ENCODE results near the gene MYBPC3.

MYBPC3 gene

DNA sequence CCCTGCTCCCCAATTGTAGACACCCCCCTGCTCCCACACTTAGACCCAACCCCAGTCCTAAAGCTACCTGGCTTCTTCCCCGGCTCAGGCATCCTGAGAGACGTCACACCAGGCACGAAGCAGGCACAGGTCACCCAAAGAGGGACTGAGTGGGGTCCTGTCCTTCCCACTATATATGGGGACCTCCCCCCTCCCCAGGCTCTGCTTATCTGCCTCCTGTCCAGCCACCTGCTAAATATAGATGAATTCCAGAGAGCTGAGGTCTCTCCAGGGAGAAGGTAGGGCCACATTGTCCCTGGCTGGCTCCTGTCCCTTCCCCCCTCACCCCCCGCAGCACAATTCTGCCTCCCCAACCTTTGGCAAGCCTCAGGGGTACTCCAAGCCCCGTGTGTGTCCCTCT, at the start of gene MYBPC3:
Gene MYBPC3, minus strand, starts transcription at position 147 of the 400 bp plus-strand sequence. Its CDS starts 55 bp downstream, at position 92.
- DNase-seq: no peak

DNA sequence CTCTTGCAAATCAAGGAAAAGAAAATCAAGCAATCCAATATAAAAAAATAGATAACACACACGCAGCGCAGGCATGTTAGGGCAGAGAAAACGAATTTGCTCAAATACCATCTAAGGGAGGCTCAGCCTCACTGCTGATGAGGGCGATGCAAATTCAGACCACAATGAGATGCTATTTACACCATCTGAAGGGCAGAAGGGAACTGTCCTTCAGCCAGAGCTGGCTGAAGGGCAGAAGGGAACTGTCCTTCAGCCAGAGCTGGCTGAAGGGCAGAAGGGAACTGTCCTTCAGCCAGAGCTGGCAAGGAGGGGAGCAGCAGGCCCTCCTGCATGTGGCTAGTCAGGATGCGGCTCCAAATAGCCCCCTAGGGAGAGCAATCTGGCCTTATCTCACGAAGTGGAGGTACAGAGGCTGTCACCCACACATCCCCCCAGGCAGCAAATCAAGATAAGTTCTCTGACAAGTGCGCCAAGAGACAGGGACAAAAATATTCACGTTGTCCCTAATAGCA, 48.3 kb upstream of the MYBPC3 start:
- DNase-seq: no peak

DNA sequence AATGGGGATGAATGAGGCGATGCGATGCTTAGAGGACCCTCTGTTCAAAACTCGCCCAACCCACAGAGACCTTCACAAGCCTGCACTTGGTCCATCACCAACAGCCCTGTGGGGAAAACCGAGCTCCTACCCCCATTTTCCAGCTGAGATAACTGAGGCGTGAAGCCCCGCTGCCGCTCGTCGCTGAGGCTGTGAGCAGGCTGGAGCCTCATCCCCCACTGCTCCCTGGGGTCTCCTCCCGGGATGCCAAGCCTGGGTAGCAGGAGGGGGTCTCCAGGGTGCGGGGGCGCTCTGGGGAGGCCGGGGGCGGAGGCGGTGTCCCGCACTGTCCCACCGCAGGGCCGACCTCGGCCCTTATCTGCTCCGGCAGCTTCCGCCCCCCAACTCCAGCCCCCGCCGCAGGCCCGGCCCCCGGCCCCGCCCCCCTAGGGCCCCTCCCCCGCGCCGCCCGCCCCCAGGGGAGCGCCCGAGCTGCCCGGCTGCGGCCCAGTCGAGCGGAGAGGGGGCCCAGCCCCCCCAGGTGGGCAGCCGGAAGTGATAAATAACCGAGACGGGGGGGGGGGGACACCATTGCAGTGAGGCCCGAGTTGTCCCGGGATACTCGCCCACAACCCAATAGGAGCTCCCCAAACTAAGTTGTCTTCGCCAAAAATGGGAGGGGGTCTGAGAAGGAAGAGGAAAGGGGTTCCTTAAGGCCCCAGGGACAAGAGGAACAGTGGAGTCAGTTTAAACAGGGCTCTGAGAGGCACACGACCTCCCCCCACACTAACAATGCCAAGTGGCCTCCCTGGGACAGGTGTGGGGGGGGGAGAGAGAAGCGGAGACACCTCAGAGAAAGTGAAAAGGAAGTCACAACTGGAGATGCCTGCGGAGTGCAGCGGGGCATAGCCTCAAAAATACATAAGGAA, 47.6 kb upstream of the MYBPC3 start:
- peak; percentile 59 for DNase-seq

DNA sequence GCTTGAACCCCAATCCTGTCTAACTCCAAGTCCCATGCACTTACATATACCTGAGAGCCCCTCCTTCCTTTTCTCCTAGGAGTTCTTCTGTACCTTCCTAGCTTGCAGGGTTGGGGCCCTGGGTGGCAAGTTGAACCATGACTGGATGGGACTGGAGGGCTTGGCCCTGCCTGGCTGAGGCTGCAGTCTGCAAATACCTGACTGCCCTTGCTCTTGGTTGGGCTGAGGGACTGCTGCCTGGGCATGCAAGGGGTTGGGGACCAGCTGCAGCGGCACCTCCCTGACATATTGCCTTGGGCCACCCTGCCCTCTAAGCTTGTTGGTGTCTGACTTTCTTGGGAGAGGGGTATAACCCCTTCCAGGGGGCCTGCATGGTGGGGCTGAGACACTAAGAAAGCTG, 46.0 kb upstream of the MYBPC3 start:
- DNase-seq: no peak

DNA sequence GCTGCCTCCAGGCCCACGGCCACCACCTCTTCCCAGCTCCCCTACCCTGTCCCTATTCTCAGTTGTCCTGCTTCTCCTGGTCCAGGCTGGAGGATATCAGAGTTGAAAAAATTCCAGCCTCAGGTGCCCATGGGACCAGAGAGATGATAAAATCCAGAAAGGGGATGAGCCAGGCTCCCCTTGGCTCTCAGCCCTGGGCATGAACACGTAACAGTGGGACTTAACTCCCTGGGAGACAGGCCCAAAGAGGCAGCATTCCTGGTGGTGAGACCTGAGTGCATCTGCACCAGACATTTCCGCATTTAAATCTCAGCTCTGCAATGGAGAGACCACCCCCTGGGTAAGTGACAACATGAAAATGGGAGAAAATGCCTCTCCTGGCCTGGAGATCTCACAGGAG, 45.5 kb upstream of the MYBPC3 start:
- no peak for DNase-seq

DNA sequence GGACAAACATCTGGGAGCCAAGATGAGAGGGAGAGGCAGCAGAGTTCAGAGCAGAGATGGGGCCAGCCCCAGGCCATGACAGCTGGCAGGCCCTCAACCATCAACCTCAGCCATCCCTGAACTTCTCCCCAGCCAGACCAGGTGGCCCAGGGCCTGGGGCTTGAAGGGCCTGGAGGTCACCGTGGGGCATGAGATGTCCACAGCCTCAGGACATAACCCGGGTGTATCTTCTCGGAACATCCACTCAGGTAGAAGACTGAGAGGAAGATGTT, 43.5 kb upstream of the MYBPC3 start:
- DNase-seq: no peak

DNA sequence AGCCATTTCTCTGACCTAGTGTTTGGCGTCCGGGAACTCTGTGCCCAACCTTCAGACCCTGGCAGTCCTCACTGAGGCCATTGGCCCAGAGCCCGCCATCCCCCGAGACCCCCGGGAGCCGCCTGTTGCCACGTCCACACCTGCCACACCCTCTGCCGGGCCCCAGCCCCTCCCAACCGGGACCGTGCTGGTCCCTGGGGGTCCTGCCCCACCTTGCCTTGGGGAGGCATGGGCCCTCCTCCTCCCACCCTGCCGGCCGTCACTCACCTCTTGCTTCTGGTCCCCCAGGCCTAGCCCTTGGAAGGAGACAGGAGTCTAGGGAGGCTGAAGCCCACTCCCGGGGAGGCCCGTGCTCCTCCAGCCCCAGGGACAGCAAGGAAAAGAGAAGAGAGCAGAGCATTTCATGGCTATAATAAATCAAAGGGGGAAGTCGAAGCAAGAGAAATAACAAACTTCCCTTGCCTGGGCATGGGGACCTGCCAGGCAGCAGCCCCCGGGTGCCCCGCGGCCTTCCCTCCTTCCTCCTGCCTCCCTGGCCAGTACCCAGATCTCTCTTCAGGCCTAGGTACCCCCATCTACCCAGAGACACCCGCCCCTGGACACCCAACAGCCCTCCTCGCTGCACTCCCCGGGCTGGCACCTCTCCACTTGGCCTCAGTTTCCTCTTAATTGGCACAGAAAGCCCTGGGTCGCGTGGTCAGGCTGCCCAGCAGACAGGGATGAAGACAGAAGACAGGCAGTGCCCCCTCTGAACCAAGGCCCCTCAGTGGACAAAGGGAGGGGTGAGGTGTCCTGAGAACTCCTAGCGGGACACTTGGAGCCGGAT, 42.9 kb upstream of the MYBPC3 start:
- DNase-seq: peak; percentile 32

DNA sequence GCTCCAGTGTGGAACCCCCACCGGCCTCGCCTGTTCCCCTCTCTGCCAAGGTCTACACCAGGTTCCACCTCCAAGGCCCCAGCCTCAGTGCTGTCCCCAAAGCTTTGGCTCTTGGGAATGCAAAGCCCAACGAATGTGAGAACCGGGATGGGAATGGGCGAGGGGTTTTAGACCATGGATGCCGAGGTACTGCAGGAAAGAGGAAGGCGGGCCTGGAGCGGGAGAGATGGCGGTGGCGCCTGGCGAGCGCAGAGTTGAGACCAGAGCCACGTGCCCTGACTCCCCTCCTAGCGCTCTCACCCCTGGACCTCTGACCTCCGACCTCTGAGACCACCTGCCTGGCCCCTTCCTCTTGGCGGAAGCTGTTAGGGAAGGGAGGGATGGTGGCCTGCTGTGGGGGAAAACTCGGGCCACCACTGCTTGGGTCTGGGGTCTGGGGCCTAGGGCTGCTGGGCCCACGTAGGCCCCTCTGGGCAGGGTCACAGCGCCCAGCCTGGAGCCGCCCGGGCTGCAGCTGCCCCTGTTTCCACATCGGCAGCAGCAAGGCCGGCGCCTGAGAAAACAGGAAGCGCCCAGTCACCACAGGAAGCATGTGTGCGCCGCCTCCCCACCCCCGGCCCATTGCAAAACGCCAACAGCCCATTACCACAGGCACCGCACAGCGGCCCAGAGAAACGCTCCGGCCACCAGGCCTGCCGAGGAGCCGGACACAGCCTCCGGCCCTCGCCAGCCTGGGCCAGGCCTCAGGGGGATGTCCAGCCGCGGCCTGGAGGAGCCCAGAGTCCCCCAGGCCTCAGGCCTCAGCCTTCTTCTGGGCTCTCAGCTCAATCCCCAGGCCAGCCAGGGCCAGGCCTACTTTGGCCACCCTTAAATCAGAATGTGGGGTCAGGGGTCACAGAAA, 42.1 kb upstream of the MYBPC3 start:
- peak; percentile 83 for DNase-seq

DNA sequence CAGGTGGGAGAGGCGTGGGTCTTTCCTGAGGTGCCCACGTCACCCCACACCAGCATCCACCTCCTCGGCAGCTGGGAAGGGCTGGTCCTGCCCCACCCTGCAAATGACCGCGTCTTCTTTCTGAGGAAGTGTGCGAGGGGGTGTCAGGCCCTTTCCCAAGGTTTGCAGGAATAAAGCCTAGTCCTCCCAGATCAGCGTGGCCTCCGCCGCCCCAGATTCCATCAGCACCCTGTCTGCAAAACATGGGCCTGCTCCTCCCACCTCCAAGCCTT, 41.5 kb upstream of the MYBPC3 start:
- no peak for DNase-seq

DNA sequence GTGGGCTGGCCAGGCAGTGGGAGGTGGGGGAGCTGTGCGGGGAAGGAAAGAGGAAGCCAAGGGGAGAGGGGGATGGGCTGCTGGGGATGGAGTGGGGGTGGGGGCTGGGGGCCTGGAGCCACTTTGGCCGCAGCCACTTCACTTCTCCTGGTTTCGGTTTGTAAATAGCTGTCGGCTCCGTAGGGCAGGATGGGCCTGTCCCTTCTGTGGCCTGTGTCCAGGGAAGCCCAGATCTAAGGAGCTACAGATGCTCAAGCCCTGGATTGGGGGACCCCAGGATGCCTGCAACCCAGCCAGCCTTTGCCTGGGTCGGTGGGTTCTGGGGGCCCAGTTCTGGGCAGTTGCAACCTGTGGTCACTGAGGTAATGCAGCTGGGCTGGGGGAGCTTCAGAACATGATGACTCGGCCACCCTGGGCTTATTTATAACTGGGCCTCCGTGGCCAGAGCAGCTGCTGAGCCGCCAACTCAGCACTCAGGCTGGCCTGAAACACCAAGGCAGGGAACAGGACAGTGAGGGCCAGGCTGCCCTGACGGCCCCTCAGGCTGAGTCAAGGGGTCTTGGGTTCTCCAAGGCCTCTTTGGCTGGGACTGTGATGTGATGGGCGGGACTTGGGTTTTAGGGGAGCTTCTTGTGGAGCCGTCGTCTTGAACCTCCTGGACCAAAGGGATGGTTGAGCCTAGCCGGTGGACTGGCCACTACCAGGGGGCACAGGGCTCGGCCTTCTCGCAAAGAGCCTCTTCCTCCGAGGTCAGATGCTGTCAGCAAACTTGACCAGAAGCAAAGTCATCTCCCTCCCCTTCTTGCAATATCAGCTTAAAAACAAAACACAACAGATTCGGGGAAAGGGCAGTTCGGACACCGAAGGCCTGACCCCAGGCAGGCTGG, 40.9 kb upstream of the MYBPC3 start:
- peak; percentile 57 for DNase-seq

DNA sequence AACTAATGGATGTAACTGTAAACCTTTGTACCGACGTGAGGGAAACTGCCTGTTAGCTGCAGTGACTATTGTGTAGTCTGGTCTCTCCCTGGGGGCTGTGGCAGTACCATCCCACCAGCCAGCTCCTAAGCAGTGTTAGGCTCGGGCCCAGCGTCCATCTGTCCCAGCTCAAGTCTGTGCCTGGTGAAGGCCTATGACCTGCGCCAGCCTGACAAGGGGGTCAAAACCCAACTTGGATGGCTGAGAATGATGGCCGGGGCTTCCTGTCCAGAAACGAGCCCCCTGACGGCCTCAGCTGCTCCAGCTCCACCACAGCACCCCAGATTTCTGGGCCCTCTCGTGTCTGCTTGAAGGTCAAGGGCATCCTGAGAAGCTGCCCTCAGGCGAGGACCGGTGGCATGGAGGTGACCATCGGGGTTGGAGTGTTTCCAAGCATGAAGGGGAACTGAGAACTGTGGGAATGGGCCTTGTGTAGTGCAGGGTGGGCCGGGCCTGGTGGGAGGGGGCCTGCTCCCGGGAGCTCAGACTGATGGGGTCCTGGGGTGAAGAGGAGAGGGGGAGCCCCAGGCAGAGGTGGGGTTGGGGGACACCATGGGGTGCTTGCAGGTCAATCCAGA, 40.2 kb upstream of the MYBPC3 start:
- DNase-seq: no peak

DNA sequence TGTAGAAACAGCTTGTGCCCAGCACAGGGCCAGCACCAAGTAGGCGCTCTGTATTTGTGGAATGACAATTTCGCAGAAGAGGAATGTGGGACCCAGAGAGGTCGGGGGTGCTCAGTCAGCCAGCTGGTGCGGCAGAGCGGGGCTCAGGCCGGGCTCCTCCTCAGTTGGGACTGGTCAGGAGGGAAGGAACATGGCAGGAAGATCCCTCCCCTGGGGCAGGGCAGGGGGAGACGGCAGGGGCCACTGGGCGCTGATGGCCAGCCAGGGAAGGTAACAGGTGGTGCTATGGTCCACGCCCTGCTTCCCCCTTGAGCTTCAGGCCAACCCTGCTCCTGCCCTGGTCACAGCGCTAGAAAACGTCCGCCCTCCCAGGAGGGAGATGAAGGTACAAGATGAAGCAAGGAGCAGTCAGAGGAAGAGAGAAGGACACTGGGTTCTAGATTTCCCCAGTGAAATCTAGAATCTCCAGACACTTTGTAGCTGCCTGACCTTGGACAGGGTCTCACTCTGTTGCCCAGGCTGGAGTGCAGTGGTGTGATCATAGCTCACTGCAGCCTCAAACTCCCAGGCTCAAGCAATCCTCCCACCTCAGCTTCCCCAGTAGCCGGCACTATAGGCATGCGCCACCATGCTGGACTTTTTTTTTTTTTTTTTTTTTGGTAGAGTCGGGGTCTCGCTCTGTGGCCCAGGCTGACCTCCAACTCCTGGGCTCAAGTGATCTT, 39.4 kb upstream of the MYBPC3 start:
- DNase-seq: no peak

DNA sequence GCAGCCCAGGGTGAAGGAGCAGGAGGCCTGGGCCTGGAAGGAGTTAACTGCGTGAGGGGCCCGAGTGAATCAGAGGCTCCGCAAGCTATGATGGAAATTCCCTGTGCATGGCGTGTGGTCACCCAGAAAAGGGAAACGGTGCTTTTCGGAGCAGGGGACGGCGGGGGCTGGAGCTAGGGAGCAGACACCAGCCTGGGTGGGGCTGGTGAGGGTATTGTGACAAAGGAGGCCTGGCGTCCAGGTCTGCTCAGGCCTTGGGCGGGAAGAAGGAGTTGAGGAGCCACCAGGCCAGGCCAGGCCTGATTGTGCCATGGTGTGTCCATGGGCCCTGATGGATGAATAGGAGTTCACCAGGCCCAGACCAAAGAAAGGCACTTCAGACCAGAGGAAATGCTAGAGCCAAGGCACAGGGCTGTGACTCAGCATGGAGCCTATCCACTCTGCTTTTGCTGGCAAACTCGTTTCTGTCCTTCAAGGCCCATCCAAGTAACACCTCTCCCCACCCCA, 38.6 kb upstream of the MYBPC3 start:
- DNase-seq: no peak

DNA sequence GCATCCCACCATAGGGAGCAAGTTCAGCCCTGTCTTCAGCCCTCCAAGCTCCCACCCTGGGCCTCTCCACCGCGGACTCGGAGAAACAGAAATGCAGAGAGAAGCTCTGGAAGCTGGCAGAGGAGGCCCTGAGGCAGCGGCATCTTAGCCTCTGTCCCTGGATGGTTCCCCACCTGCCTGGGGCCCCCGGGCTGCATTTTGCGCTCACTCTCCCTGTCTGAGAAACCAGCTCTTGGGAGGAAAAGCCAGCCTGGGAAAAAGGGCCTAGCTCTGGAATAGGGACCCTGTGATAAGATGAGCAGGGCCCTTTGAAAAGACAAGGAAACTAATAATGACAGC, 37.9 kb upstream of the MYBPC3 start:
- DNase-seq: no peak

DNA sequence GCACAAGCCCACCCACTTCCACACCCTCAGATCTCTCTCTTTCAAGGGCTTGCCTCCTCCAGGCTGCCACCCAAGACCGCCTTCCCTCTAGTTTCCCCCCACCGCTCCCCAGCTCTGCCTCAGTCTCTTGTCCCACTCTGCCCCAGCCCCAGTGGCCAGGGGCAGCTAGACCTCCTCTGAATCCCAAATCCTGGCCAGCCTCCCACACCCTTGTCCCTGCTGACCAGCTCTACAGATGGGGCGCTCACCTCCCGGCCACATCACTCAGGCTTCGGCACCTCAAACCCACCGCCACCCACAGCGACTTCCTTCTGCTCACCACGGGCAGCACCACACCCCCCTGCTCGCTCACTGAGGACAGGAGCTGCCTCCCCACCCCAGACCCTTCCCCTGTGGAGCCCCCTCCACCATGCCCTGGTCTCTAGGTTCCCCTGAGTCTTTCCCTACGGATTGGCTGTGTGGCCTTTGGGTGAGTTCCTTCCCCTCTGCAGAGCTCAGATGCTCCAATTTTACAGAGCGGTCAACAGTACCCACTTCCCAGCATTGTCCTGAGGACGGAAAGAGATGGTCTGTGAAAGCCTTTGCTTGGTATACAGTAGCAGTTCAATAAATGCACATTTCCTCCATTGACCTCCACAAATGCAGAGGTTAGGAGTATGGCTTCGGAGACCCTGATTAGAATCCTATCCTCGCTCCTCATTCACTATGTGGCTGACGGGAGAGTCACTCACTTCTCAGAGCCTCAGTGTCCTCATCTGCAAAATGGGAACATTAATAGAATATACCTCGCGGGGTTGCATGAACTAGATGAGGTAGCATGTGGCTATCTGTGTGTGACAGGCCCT, 37.3 kb upstream of the MYBPC3 start:
- DNase-seq: no peak

DNA sequence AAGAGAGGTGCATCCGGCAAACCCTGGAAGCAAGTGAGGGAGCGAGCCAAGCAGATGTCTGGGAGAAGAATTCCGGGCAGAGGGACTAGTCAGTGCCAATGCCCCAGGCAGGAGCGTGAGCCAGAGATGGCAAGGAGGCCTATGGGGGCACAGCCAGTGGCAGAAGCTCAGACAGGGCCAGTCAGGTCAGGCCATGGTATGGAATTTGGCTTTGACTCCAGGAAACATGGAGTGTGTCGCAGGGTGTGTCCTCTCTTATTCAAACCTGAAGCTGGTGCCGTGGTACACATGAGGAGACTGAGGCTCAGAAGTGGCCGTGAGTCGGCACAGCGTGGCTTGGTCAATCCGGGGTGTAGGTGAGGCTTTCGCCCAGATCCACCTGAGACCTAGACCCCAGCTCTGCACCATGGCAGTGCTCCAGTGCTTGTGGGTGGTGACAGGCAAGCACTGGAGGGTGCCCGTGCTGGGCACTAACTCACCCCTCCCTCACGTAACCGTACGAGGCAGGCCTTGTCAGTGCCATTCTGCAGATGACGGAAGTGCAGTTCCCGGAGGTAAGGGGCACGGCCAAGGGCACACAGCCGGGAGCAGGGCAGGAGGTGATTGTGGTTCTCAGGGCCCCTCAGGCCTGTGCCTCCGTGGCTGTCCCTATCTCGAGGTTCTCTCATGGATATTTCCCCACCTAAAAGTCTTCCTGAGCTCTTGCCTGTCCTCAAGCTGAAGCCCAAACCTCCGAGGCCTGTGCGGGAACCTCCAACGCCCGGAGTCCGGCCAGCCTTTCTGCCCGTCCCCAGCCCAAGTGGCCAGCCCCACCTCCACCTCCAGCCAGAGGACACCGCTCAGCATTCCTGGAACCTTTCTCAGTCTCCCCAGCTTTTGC, 36.4 kb upstream of the MYBPC3 start:
- DNase-seq: no peak

DNA sequence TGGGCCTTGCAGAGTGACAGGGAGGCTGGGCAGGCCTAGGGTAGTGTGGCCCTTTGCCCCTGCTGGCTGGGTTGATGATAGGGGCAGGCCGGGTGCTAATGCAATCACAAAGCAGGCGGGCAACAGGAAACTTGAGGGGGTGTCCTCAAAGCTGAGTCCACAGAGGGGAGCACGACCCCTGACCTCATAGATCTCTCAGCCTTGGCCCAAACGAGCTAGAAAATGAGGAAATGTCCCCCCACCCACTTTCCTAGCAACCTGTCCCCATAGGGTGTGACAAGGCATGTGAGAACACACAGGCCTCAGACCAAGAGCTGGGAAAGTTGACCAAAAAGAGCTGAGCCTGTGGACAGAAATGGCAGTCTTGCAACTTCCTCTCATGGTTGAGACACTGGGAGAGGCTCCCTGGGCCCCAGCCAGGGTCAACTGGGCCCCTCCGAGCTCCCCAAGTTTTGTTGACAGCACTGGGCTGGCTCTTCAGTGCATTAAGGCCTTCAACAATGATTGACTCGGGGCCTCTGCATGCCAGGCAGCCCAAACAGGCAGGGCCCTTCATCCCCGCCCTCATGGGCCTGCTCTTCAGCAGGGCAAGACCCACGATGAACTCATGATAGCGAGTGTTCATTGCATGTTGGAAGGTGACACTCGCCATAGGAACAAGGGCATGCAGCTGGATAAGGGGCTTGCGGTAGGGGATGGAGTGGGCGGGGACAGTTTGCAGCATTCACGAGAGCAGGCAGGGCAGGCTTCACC, 35.6 kb upstream of the MYBPC3 start:
- no peak for DNase-seq

DNA sequence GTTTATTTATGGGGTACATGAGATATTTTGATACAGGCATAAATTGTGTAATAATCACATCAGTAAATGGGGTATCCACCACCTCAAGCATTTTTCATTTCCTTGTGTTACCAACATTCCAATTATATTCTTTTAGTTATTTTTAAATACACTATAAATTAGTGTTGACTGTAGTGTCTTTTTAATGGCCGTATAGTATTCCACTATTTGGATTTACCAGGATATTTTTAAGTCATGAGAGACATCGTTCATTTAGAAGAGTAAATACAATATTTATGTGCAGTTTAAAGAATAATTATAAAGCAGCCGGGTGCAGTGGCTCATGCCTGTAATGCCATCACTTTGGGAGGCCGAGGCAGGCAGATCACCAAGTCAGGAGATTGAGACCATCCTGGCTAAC, 32.0 kb upstream of the MYBPC3 start:
- no peak for DNase-seq
